Testis (tissue), 3 donors: Measurements from ENCODE around the gene MAP3K7CL. TPM values are rescaled to one million over a fixed set of nuclear protein-coding genes. Genes with fewer than 3 reads are reported as not detected.
"Not testable (repeated sequence)": the region's sequence is repeated elsewhere in the genome, so short reads cannot be mapped to it uniquely, and the experiment has no call there.

ENCODE experiments used
- DNase-seq: peaks from one replicate; pipeline ENCODE4 v3.0.0-alpha.2; 2019
- H3K27ac ChIP-seq, 2 donors: fragments of 200-600 bp; sonication (generic); one replicate each; pipeline ENCODE4 v1.5.1; 2019
- H3K27me3 ChIP-seq: fragments of 200-600 bp; sonication (generic); one replicate; pipeline ENCODE4 v1.5.1; 2019
- H3K36me3 ChIP-seq: fragments of 200-600 bp; sonication (generic); one replicate; pipeline ENCODE4 v1.5.1; 2017; ENCODE audit warnings: low read depth; ENCODE audit errors: missing control alignments
- H3K4me1 ChIP-seq: fragments of 200-600 bp; sonication (generic); one replicate; pipeline ENCODE4 v1.5.1; 2019
- H3K4me3 ChIP-seq, 2 donors: fragments of 200-600 bp; sonication (generic); one replicate each; pipeline ENCODE4 v1.5.1; 2017 to 2019
- H3K9me3 ChIP-seq: fragments of 200-600 bp; sonication (generic); one replicate; pipeline ENCODE4 v1.5.1; 2017
- POLR2A ChIP-seq: fragments of 450-650 bp; IDR thresholded peaks from one replicate; pipeline ENCODE4 v1.6.1; 2017; ENCODE audit warnings: antibody characterized with exemption, mild to moderate bottlenecking, moderate library complexity
- WGBS, 2 donors: methylation state at CpG; one replicate each; pipeline ENCODE4 v1.1.5; 2018; 5-methylcytosine and 5-hydroxymethylcytosine counted together
- intact Hi-C: fragments of 100-400 bp; cut with DNase I; formaldehyde crosslinking; loops from one replicate; pipeline ENCODE4 v1.15.1; 2023; ENCODE audit warnings: low total_unique reads
- polyA plus RNA-seq: library from polyadenylated mRNA; stranded (reverse); fragments of 350-450 nt; fragmentation: Illumina TruSeq; extraction: RNeasy Lipid Tissue Mini Kit (QIAGEN cat#74804); gene quantifications from one replicate; pipeline ENCODE4 v1.2.3, GENCODE V29; 2014; ENCODE audit warnings: low read depth, low replicate concordance; ENCODE audit not compliant: insufficient read depth
- total RNA-seq, 2 donors: library from RNA; depleted of rRNA; stranded (reverse); fragments of >200 nt; gene quantifications; one replicate each; pipeline ENCODE4 v1.2.3, GENCODE V29; 2016
- TF ChIP-seq, protein P1 (sequence below), 3 experiments: fragments of 450-650 bp in 2 of 3; fragments of 200-600 bp in 1 of 3; sonication (generic) in 1 of 3; IDR thresholded peaks; one replicate each; pipeline ENCODE4 v1.5.1; 2016 to 2019; ENCODE audit warnings: antibody characterized with exemption in 3 of 3, mild to moderate bottlenecking in 2 of 3, moderate library complexity in 1 of 3

The MAP3K7CL gene
- total and polyA plus RNA-seq, 3 donors from 2014 or later: 9.9 to 16.1 (median 15.3) TPM

DNA sequence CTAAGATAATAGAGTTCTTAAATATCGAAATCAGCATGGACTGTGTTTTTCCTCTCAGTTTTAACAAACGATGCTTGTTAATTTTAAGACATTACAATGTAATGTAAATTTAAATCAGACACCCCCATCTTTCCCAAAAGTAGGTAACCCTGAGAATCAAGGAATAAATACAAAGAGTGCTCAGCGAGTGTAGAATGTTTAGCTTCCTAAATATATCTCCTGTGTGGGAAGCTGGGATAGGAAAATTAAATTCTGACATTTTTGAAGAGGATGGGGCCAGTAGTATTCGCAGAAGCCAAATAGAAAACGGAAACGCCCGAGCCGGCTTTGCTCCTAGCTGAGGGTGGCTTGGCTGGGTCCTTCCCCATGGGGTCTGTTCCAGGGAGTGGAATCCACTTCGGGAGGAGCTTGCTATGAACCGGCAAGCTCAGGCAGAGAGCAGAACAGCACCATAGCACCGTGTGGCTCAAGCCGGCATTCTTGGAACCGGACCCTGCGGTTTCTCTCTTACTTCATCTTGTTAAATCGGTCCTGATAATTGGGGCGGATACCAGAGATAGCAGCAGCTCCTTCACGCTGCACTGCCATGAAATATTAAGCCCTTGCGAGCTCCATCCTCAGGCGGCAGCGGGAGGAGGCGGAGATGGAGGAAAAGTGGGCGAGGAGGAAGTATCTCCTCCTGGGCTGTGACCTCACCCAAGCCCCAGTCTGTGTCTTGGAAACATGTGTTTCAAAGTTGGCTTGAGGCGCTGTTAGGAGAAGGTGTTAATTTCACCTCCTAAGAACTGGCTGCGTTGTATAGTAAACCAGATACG is 24.9 kb downstream of the MAP3K7CL start:
- peak overlapping the region; percentile 16 to 30 for H3K4me3 ChIP-seq
- intact Hi-C loops: no loop called here
- H3K36me3 ChIP-seq: no peaks in the 10 kb centered on the region
- H3K27me3 ChIP-seq: no peaks in the 10 kb centered on the region
- H3K9me3 ChIP-seq: no peaks in the 10 kb centered on the region
- peak overlapping the region in 1 of 2 donors; percentile 64 for H3K27ac ChIP-seq
- H3K4me1 ChIP-seq: no peaks in the 10 kb centered on the region
- DNase-seq: peak; percentile 29
- no peak for TF ChIP-seq POLR2A
- TF ChIP-seq, protein P1, sequence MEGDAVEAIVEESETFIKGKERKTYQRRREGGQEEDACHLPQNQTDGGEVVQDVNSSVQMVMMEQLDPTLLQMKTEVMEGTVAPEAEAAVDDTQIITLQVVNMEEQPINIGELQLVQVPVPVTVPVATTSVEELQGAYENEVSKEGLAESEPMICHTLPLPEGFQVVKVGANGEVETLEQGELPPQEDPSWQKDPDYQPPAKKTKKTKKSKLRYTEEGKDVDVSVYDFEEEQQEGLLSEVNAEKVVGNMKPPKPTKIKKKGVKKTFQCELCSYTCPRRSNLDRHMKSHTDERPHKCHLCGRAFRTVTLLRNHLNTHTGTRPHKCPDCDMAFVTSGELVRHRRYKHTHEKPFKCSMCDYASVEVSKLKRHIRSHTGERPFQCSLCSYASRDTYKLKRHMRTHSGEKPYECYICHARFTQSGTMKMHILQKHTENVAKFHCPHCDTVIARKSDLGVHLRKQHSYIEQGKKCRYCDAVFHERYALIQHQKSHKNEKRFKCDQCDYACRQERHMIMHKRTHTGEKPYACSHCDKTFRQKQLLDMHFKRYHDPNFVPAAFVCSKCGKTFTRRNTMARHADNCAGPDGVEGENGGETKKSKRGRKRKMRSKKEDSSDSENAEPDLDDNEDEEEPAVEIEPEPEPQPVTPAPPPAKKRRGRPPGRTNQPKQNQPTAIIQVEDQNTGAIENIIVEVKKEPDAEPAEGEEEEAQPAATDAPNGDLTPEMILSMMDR (IDR thresholded peaks at IDR 0.05): no peak
- WGBS, 2 donors: 25 to 29% methylated on average over 25 of the region's 25 CpGs

DNA sequence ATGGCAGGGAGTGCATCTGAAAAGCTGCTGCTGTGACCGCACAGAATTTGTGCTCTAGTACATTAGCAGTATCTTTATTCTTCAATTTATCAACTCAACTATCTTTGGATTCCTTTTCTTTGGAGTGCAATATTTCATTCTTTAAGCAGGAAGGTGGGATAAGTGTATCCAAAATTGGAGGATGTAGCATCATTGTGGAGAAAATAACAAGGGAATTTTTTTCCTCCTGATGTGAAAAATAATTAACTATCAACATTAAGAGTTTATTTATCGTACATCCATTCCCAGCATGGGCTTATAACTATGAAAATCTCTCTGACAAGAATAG is 25.5 kb downstream of the MAP3K7CL start:
- no peak for TF ChIP-seq POLR2A
- TF ChIP-seq, protein P1 (IDR thresholded peaks at IDR 0.05): no peak
- no peaks in the 10 kb centered on the region for H3K9me3 ChIP-seq
- no peak for DNase-seq
- H3K4me3 ChIP-seq: peak overlapping the region in 1 of 2 donors; percentile 30
- H3K27ac ChIP-seq: peak overlapping the region in 1 of 2 donors; percentile 64
- H3K27me3 ChIP-seq: no peaks in the 10 kb centered on the region
- intact Hi-C loops: no loop called here
- WGBS, 2 donors: 57 to 71% methylated on average over 2 of the region's 2 CpGs
- no peaks in the 10 kb centered on the region for H3K36me3 ChIP-seq
- H3K4me1 ChIP-seq: no peaks in the 10 kb centered on the region

DNA sequence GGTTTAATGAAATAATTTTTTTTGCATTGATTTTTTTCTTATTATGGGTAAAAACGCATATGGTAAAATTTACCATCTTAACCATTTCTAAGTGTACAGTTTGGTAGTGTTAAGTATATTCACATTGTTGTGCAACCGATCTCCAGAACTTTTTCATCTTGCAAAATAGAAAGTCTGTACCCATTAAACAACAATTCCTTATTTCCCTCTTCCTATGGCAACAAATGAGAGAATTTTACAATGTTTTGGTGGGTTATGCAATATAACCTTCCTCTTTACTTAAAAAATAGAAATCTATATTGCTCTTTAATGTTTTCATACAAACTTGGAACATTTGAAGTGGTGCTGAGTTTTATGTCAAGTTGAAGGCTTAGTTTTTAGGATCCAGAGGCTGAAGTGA is 26.6 kb downstream of the MAP3K7CL start:
- Histone ChIP-seq H3K27me3 (no peaks in the 10 kb centered on the region), H3K4me1 (no peaks in the 10 kb centered on the region), H3K4me3 (no peak overlapping the region), H3K9me3 (no peaks in the 10 kb centered on the region), H3K27ac (no peak overlapping the region), H3K36me3 (no peaks in the 10 kb centered on the region)
- no peak for DNase-seq
- TF ChIP-seq POLR2A: no peak
- TF ChIP-seq, protein P1 (IDR thresholded peaks at IDR 0.05): no peak
- intact Hi-C loops: no loop called here
- WGBS, 2 donors: 93 to 95% methylated on average over 2 of the region's 2 CpGs

GRCh38 chr21:29159842-29160241 is 29.4 kb downstream of the MAP3K7CL start:
- TF ChIP-seq POLR2A: no peak
- TF ChIP-seq, protein P1 (IDR thresholded peaks at IDR 0.05): no peak
- no peaks in the 10 kb centered on the region for H3K36me3 ChIP-seq
- no peaks in the 10 kb centered on the region for H3K9me3 ChIP-seq
- no peak overlapping the region for H3K4me3 ChIP-seq
- no peaks in the 10 kb centered on the region for H3K27me3 ChIP-seq
- WGBS, 2 donors: 95 to 97% methylated on average over 4 of the region's 4 CpGs
- no peak for DNase-seq
- intact Hi-C loops: loop anchor here (5.0 kb wide), 1 partner anchor 212 kb away; no protein-coding TSS in a partner anchor
- H3K4me1 ChIP-seq: peaks cover 4% of the 10 kb centered on the region
- no peak overlapping the region for H3K27ac ChIP-seq

- peak overlapping the region in 1 of 2 donors; percentile 0 for H3K27ac ChIP-seq
- WGBS, 2 donors: 70 to 71% methylated on average over 9 of the region's 9 CpGs
- not testable (repeated sequence) for H3K27me3 ChIP-seq, H3K4me1 ChIP-seq, H3K9me3 ChIP-seq, H3K36me3 ChIP-seq, H3K4me3 ChIP-seq
- intact Hi-C loops: loop anchor here (5.0 kb wide), 1 partner anchor 209 kb away; no protein-coding TSS in a partner anchor
- DNase-seq: peak; percentile 20
These were observed 32.4 kb downstream of the MAP3K7CL start for GRCh38 chr21:29162825-29163224.
